GM12865 (cell line): ENCODE results near the gene DLG2.

Source experiments
- DNase-seq: peaks from one replicate; pipeline ENCODE4 v3.0.0; 2010; ENCODE audit warnings: low read depth
- H3K4me3 ChIP-seq: 2 replicates; pipeline ENCODE4 v1.5.1; 2011; ENCODE audit warnings: mild to moderate bottlenecking, low read depth, low read length, control low read depth
- CTCF ChIP-seq: IDR thresholded peaks from 2 replicates; pipeline ENCODE4 v1.5.1; 2011; ENCODE audit warnings: low read length, control low read depth, low read depth, inconsistent platforms; ENCODE audit not compliant: insufficient read depth; ENCODE audit errors: missing control alignments

DLG2 gene

GRCh38 chr11:83522911-83523310, 2104.2 kb downstream of the DLG2 start:
- no peak for TF ChIP-seq CTCF
- no peak overlapping the region for H3K4me3 ChIP-seq
- no peak for DNase-seq

GRCh38 chr11:83521647-83522596, 2105.2 kb downstream of the DLG2 start:
- peak; percentile 18 for TF ChIP-seq CTCF
- no peak overlapping the region for H3K4me3 ChIP-seq
- DNase-seq, result peak; percentile 23

DNA sequence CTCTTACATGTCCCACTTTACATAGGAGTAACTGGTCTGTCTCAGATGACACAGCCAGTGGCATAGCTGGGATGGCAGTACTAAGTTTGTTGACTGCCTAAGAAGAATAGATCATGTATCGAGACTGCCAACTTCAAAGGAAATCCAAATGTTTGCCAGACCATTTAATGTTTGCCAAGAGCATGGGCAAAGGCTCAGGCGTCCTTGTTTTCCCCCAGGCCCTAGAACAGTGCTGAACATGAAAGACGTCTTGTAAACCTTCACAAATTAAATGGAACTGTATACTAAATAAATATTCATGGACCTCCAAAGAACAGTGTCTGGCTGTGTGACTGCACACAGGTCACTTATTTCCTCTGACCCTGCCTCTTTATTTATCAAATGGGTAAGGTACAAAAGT, 2106.3 kb downstream of the DLG2 start:
- no peak for DNase-seq
- H3K4me3 ChIP-seq, result no peak overlapping the region
- TF ChIP-seq CTCF, result no peak

DNA sequence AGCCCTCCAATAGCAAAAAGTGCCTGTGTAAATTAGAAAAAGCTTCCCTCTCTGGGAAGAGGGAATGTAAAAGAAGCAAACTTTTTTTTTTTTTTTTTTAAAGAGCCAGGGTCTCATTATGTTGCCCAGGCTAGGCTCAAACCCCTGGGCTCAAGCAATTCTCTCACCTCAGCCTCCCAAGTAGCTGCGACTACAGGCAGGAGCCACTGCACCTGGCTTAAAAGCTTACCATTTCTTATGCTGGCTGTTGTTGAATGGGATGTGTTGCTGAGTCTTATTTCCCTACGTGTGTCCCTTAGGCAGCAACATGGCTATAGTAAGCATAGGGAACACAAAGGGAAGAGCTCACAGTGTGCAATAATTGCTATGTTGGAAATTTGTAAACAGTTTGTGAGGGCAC, 2115.5 kb downstream of the DLG2 start:
- TF ChIP-seq CTCF, result no peak
- no peak overlapping the region for H3K4me3 ChIP-seq
- no peak for DNase-seq

DNA sequence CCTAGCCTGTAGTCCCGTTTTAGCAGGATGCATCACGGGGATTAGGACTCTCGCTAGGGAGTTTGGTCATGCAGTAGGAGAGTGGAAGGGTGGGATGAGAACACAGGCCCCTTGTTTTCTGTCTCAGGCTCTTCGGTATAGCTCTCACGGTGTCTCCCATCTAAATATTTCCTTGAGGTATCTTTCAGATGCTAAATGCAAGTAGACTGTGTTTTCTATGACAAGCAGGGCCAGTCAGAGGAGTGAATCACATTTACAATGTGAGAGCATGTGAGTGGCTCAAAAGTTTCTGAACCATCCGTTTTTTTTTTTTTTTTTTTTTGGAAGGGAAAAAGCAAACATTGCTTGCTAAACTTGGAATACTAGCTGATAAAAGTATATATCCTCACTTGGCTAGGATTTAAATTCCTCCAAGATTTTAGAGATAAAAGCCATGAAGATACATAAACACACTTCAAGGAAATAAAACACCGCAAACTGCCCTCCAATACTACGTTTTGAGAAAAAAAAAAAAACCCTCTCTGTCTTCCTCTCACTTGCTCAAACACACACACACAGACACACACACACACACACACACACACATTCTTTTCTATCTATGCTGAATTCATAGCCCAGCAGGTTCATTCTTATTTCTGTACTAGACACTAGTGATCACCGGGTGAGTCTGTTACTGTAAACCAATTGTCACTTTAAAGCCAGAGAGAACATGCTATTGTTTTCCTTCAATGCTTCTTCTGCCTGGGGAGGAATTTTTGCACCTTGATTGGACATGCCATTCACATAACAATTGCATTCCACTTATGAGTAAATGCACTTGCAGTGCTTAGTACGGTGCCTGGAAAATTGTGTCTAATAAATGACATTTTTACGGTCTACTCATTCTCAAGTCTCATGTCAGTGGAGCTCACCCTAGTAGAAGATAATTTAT, 2116.3 kb downstream of the DLG2 start:
- no peak for TF ChIP-seq CTCF
- H3K4me3 ChIP-seq, result no peak overlapping the region
- DNase-seq, result no peak

DNA sequence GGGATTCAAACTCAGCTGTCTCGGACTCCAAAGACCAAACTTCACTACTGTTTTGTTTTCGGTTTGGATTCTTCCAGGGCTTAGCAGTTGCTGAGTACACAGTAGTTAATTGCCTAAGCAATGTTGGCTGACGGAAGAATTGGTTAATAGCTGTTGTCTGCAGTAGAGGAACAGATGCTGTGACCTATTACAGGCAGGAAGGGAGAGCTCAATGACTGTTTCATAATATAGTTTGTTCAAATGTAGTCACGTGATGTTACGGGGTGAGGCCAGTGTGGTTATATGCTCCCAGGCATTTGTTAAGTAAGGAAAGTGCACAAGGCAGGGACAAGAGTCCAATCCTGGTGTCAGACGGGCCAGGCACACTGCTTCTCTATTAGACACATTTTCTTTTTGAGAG, 2118.3 kb downstream of the DLG2 start:
- TF ChIP-seq CTCF, result no peak
- H3K4me3 ChIP-seq, result no peak overlapping the region
- DNase-seq, result no peak
